ENCODE results near the gene ELP4.

Gene ELP4

GRCh38 chr11:31720671-31721365 is 211.3 kb downstream of the ELP4 start:
- Histone ChIP-seq H3K27me3 (ENCODE audit: insufficient read depth, low read length) (no peaks in the 10 kb centered on the region), H3K36me3 (ENCODE audit: insufficient read depth, low read length) (no peaks in the 10 kb centered on the region), H3K4me3 (ENCODE audit: low read depth, low read length, poor library complexity, severe bottlenecking) (no peak overlapping the region), H3K27ac (ENCODE audit: low read depth, low read length, poor library complexity, severe bottlenecking) (no peak overlapping the region), H2AFZ (ENCODE audit: low read length) (no peak overlapping the region), H3K9me3 (ENCODE audit: low read length) (no peaks in the 10 kb centered on the region), H3K4me2 (ENCODE audit: low read length) (no peak overlapping the region), H4K20me1 (ENCODE audit: insufficient read depth, low read length) (no peaks in the 10 kb centered on the region), H3K9me2 (ENCODE audit: low read depth, low read length) (no peaks in the 10 kb centered on the region), H3K9ac (ENCODE audit: low read length) (no peak overlapping the region), H3K4me1 (ENCODE audit: insufficient read depth, low read length, severe bottlenecking) (no peaks in the 10 kb centered on the region), H3F3A (ENCODE audit: insufficient read depth, low read length) (no peaks in the 10 kb centered on the region), H3K79me2 (ENCODE audit: insufficient read depth, low read length) (no peaks in the 10 kb centered on the region)
- no peak for TF ChIP-seq CTCF (IDR thresholded peaks at IDR 0.05; ENCODE audit: low read length)

- Histone ChIP-seq H3K27me3 (ENCODE audit: insufficient read depth, low read length) (no peaks in the 10 kb centered on the region), H3K4me1 (ENCODE audit: insufficient read depth, low read length, severe bottlenecking) (no peaks in the 10 kb centered on the region), H3K36me3 (ENCODE audit: insufficient read depth, low read length) (no peaks in the 10 kb centered on the region), H2AFZ (ENCODE audit: low read length) (no peak overlapping the region), H3K9me3 (ENCODE audit: low read length) (no peaks in the 10 kb centered on the region), H3K4me2 (ENCODE audit: low read length) (no peak overlapping the region), H3K4me3 (ENCODE audit: low read depth, low read length, poor library complexity, severe bottlenecking) (no peak overlapping the region), H4K20me1 (ENCODE audit: insufficient read depth, low read length) (no peaks in the 10 kb centered on the region), H3F3A (ENCODE audit: insufficient read depth, low read length) (no peaks in the 10 kb centered on the region), H3K27ac (ENCODE audit: low read depth, low read length, poor library complexity, severe bottlenecking) (no peak overlapping the region), H3K9ac (ENCODE audit: low read length) (no peak overlapping the region), H3K79me2 (ENCODE audit: insufficient read depth, low read length) (no peaks in the 10 kb centered on the region), H3K9me2 (ENCODE audit: low read depth, low read length) (no peaks in the 10 kb centered on the region)
- TF ChIP-seq CTCF (IDR thresholded peaks at IDR 0.05; ENCODE audit: low read length) (no peak), EZH2 (IDR thresholded peaks at IDR 0.05; ENCODE audit: borderline replicate concordance, low read length) (no peak)
These were observed 213.2 kb downstream of the ELP4 start for GRCh38 chr11:31722754-31723153.

GRCh38 chr11:31725176-31725575 is 215.6 kb downstream of the ELP4 start:
- Histone ChIP-seq H3K9me2 (ENCODE audit: low read depth, low read length) (no peaks in the 10 kb centered on the region), H4K20me1 (ENCODE audit: insufficient read depth, low read length) (no peaks in the 10 kb centered on the region), H3K4me3 (ENCODE audit: low read depth, low read length, poor library complexity, severe bottlenecking) (no peak overlapping the region), H3K4me1 (ENCODE audit: insufficient read depth, low read length, severe bottlenecking) (no peaks in the 10 kb centered on the region), H2AFZ (ENCODE audit: low read length) (no peak overlapping the region), H3K4me2 (ENCODE audit: low read length) (no peak overlapping the region), H3K27me3 (ENCODE audit: insufficient read depth, low read length) (no peaks in the 10 kb centered on the region), H3K36me3 (ENCODE audit: insufficient read depth, low read length) (no peaks in the 10 kb centered on the region), H3K9ac (ENCODE audit: low read length) (no peak overlapping the region), H3F3A (ENCODE audit: insufficient read depth, low read length) (no peaks in the 10 kb centered on the region), H3K79me2 (ENCODE audit: insufficient read depth, low read length) (no peaks in the 10 kb centered on the region), H3K27ac (ENCODE audit: low read depth, low read length, poor library complexity, severe bottlenecking) (no peak overlapping the region), H3K9me3 (ENCODE audit: low read length) (no peaks in the 10 kb centered on the region)
- no peak for TF ChIP-seq EZH2 (IDR thresholded peaks at IDR 0.05; ENCODE audit: borderline replicate concordance, low read length)
- no peak for TF ChIP-seq CTCF (IDR thresholded peaks at IDR 0.05; ENCODE audit: low read length)
